Common myeloid progenitor, CD34-positive (primary cell): ENCODE results near the gene NCOA4.
"Not testable (repeated sequence)": the region's sequence is repeated elsewhere in the genome, so short reads cannot be mapped to it uniquely, and the experiment has no call there.

Experiments
- CTCF ChIA-PET: fragments of 350-600 bp; sonication (Branson Sonifier 250); formaldehyde crosslinking; loops from one replicate; lab custom pipeline; 2021; ENCODE audit warnings: antibody characterized with exemption; lab: Charles Lee
- POLR2A ChIA-PET: fragments of 350-600 bp; sonication (Branson Sonifier 250); formaldehyde crosslinking; loops from one replicate; lab custom pipeline; 2021; ENCODE audit warnings: antibody characterized with exemption; lab: Charles Lee
- DNase-seq, 3 donors: peaks; one replicate each; pipeline versions ENCODE4 v3.0.0 to v3.0.0-alpha.2; 2013
- H3K27ac ChIP-seq, 2 experiments: 1 replicate in 1 of 2; 2 replicates in 1 of 2; pipeline ENCODE4 v1.7.0; 2013; ENCODE audit warnings: inconsistent platforms in 2 of 2, low read length in 2 of 2, mild to moderate bottlenecking in 2 of 2, low read depth in 1 of 2, moderate library complexity in 1 of 2; ENCODE audit not compliant: severe bottlenecking in 2 of 2, insufficient read depth in 1 of 2, poor library complexity in 1 of 2
- H3K27me3 ChIP-seq, 5 experiments: replicated peaks in 2 of 5; 1 replicate in 3 of 5; 2 replicates in 2 of 5; pipeline versions ENCODE4 v1.6.1 to v1.7.0; 2013; ENCODE audit warnings: low read length in 4 of 5, mild to moderate bottlenecking in 2 of 5, moderate library complexity in 2 of 5, inconsistent platforms in 1 of 5; ENCODE audit not compliant: insufficient read depth in 5 of 5, control insufficient read depth in 4 of 5
- H3K36me3 ChIP-seq, 4 experiments: 1 replicate in 2 of 4; 2 replicates in 2 of 4; pipeline versions ENCODE4 v1.6.1 to v1.7.0; 2013; ENCODE audit warnings: low read length in 3 of 4, control low read depth in 1 of 4, mild to moderate bottlenecking in 1 of 4; ENCODE audit not compliant: control insufficient read depth in 4 of 4, insufficient read depth in 4 of 4
- H3K4me1 ChIP-seq, 4 experiments: 1 replicate in 3 of 4; 2 replicates in 1 of 4; pipeline versions ENCODE4 v1.6.1 to v1.7.1; 2013; ENCODE audit warnings: low read length in 3 of 4, mild to moderate bottlenecking in 3 of 4, control low read depth in 1 of 4, inconsistent platforms in 1 of 4, moderate library complexity in 1 of 4; ENCODE audit not compliant: control insufficient read depth in 4 of 4, insufficient read depth in 4 of 4; ENCODE audit errors: control extremely low read depth in 1 of 4
- H3K4me3 ChIP-seq, 7 experiments: 1 replicate in 4 of 7; 2 replicates in 3 of 7; pipeline versions ENCODE4 v1.5.1 to v1.7.0; 2013; ENCODE audit warnings: mild to moderate bottlenecking in 7 of 7, low read length in 6 of 7, moderate library complexity in 6 of 7, inconsistent platforms in 2 of 7, low read depth in 2 of 7, control low read depth in 1 of 7; ENCODE audit not compliant: insufficient read depth in 4 of 7, control insufficient read depth in 1 of 7; ENCODE audit errors: extremely low read depth in 1 of 7
- H3K9me3 ChIP-seq, 5 experiments: 1 replicate in 4 of 5; 2 replicates in 1 of 5; pipeline versions ENCODE4 v1.6.1 to v1.7.1; 2013; ENCODE audit warnings: low read length in 4 of 5, mild to moderate bottlenecking in 2 of 5, inconsistent platforms in 1 of 5, low read depth in 1 of 5, moderate library complexity in 1 of 5; ENCODE audit not compliant: control insufficient read depth in 4 of 5, insufficient read depth in 2 of 5; ENCODE audit errors: control extremely low read depth in 1 of 5
- WGBS: methylation state at CpG from one replicate; pipeline ENCODE4 v1.1.5; 2013; ENCODE audit not compliant: insufficient coverage; 5-methylcytosine and 5-hydroxymethylcytosine counted together

The NCOA4 gene

GRCh38 chr10:45957928-45958327 lies 72.5 kb downstream of the NCOA4 start:
- H3K36me3 ChIP-seq, H3K4me3 ChIP-seq, H3K27me3 ChIP-seq, H3K27ac ChIP-seq, CTCF ChIA-PET, POLR2A ChIA-PET, H3K9me3 ChIP-seq, DNase-seq, H3K4me1 ChIP-seq: not testable (repeated sequence)
- 100% methylated on average over 5 of the region's 6 CpGs for WGBS

GRCh38 chr10:45956634-45957033 lies 73.8 kb downstream of the NCOA4 start:
- H3K36me3 ChIP-seq, H3K9me3 ChIP-seq, H3K27ac ChIP-seq, H3K4me3 ChIP-seq, DNase-seq, H3K27me3 ChIP-seq, POLR2A ChIA-PET, H3K4me1 ChIP-seq, CTCF ChIA-PET: not testable (repeated sequence)
- no CpG with 5 or more reads among the region's 6 CpGs for WGBS
